Keratinocyte (primary cell): ENCODE measurements around the gene GPR107. TPM values are rescaled to one million over a fixed set of nuclear protein-coding genes. Genes with fewer than 3 reads are reported as not detected.

ENCODE experiments used
- DNase-seq: peaks from one replicate; pipeline ENCODE4 v3.0.0-alpha.2; 2011; ENCODE audit warnings: low read depth, missing footprints, low spot score
- FAIRE-seq: peaks from 2 replicates; lab custom pipeline; 2011; peaks lifted over from hg19 to GRCh38; lab: Jason Lieb, UNC
- H2AFZ ChIP-seq: 2 replicates; pipeline ENCODE4 v1.6.0; 2012; ENCODE audit warnings: low read length, control low read depth, inconsistent platforms; ENCODE audit not compliant: control insufficient read depth
- H3K27ac ChIP-seq: 2 replicates; pipeline ENCODE4 v1.5.1; 2011; ENCODE audit warnings: low read length; ENCODE audit not compliant: control insufficient read depth, insufficient read depth
- H3K27me3 ChIP-seq: 3 replicates; pipeline ENCODE4 v1.6.0; 2011; ENCODE audit warnings: low read length; ENCODE audit not compliant: control insufficient read depth, insufficient read depth; ENCODE audit errors: extremely low read depth
- H3K36me3 ChIP-seq, 2 experiments: 2 replicates in 1 of 2; 3 replicates in 1 of 2; pipeline ENCODE4 v1.5.1; 2011; ENCODE audit warnings: low read length in 2 of 2, mild to moderate bottlenecking in 1 of 2; ENCODE audit not compliant: control insufficient read depth in 2 of 2, insufficient read depth in 2 of 2; ENCODE audit errors: extremely low read depth in 1 of 2
- H3K4me1 ChIP-seq: 3 replicates; pipeline ENCODE4 v1.5.1; 2011; ENCODE audit warnings: low read length; ENCODE audit not compliant: control insufficient read depth, insufficient read depth; ENCODE audit errors: extremely low read depth
- H3K4me2 ChIP-seq: 3 replicates; pipeline ENCODE4 v1.6.0; 2011; ENCODE audit warnings: low read depth, low read length; ENCODE audit not compliant: control insufficient read depth, insufficient read depth; ENCODE audit errors: extremely low read depth
- H3K4me3 ChIP-seq, 3 experiments: fragments of 200-600 bp in 1 of 3; sonication (generic) in 1 of 3; 2 replicates in 2 of 3; 3 replicates in 1 of 3; pipeline ENCODE4 v1.5.1; 2011 to 2016; ENCODE audit warnings: low read length in 3 of 3, mild to moderate bottlenecking in 3 of 3, control low read depth in 2 of 3, inconsistent platforms in 1 of 3, low read depth in 1 of 3, mixed read lengths in 1 of 3, mixed run types in 1 of 3, moderate library complexity in 1 of 3; ENCODE audit not compliant: control insufficient read depth in 2 of 3, insufficient read depth in 2 of 3; ENCODE audit errors: extremely low read depth in 1 of 3
- H3K79me2 ChIP-seq: 2 replicates; pipeline ENCODE4 v1.6.0; 2012; ENCODE audit warnings: low read length; ENCODE audit not compliant: control insufficient read depth, insufficient read depth
- H3K9ac ChIP-seq: 3 replicates; pipeline ENCODE4 v1.6.0; 2011; ENCODE audit warnings: low read length; ENCODE audit not compliant: control insufficient read depth, insufficient read depth; ENCODE audit errors: extremely low read depth
- H3K9me1 ChIP-seq: 3 replicates; pipeline ENCODE4 v1.6.0; 2011; ENCODE audit warnings: low read length; ENCODE audit not compliant: control insufficient read depth, insufficient read depth; ENCODE audit errors: extremely low read depth
- H3K9me3 ChIP-seq: 2 replicates; pipeline ENCODE4 v1.5.1; 2012; ENCODE audit warnings: low read depth, low read length; ENCODE audit not compliant: control insufficient read depth
- H4K20me1 ChIP-seq: 3 replicates; pipeline ENCODE4 v1.6.0; 2011; ENCODE audit warnings: low read length; ENCODE audit not compliant: control insufficient read depth, insufficient read depth; ENCODE audit errors: extremely low read depth
- CTCF ChIP-seq, 3 experiments: IDR thresholded peaks in 1 of 3; conservative IDR thresholded peaks in 1 of 3; optimal IDR thresholded peaks in 1 of 3; 2 replicates in 2 of 3; 3 replicates in 1 of 3; pipeline versions ENCODE3 to v1.5.1; 2011; ENCODE audit warnings: low read length in 3 of 3, mild to moderate bottlenecking in 3 of 3, moderate library complexity in 2 of 3, control low read depth in 1 of 3, inconsistent platforms in 1 of 3; ENCODE audit not compliant: insufficient read depth in 2 of 3; ENCODE audit errors: extremely low read depth in 1 of 3
- EZH2 ChIP-seq: IDR thresholded peaks from one replicate; pipeline ENCODE4 v1.6.1; 2012; ENCODE audit warnings: inconsistent platforms, mild to moderate bottlenecking, low read length, moderate library complexity
- dilution Hi-C: fragments of 300-500 bp; cut with MboI; formaldehyde crosslinking; loops from one replicate; pipeline ENCODE4 v1.7.0; 2020; ENCODE audit warnings: low sequenced_read_pairs; ENCODE audit not compliant: extremely low pct_ligation_motif_present
- polyA plus RNA-seq, 5 experiments: library from polyadenylated mRNA; depleted of rRNA in 3 of 5; stranded (reverse) in 3 of 5; stranded (forward) in 1 of 5; unstranded in 1 of 5; fragments of >200 nt; gene quantifications; 1 replicate in 1 of 5; 2 replicates in 3 of 5; 3 replicates in 1 of 5; pipeline versions ENCODE4 v1.2.1 to v1.2.3, GENCODE V29; 2011 to 2012; ENCODE audit warnings: missing spikeins in 2 of 5, low read depth in 1 of 5, low replicate concordance in 1 of 5

Gene GPR107
- polyA plus RNA-seq, 1 donor (not counting 4 experiments of a cell fraction or from before 2014, with no cell fraction given): 27.3 TPM

- peaks cover 13% of the 10 kb centered on the region for H4K20me1 ChIP-seq
- no peak for TF ChIP-seq EZH2
- TF ChIP-seq CTCF (optimal IDR thresholded peaks at IDR 0.05 in 1 of 3, IDR thresholded peaks at IDR 0.05 in 1 of 3, conservative IDR thresholded peaks at IDR 0.05 in 1 of 3; ENCODE audit: extremely low read depth in 1 of 3, insufficient read depth in 2 of 3, low read length in 3 of 3): no peak
- DNase-seq (no peak), FAIRE-seq (no peak)
- dilution Hi-C loops: no loop called here
- no peak overlapping the region for H2AFZ ChIP-seq
- H3K4me2 ChIP-seq: peak overlapping the region; percentile 75
- H3K9me1 ChIP-seq: no peaks in the 10 kb centered on the region
- H3K9me3 ChIP-seq: no peaks in the 10 kb centered on the region
- H3K4me3 ChIP-seq: peak overlapping the region; percentile 58 to 85 (median 75)
- peaks cover 52% of the 10 kb centered on the region for H3K79me2 ChIP-seq
- H3K27ac ChIP-seq: peak overlapping the region; percentile 22
- peaks cover 10 to 11% of the 10 kb centered on the region in 2 experiments for H3K36me3 ChIP-seq
- no peaks in the 10 kb centered on the region for H3K27me3 ChIP-seq
- peak overlapping the region; percentile 71 for H3K9ac ChIP-seq
- peaks cover 11% of the 10 kb centered on the region for H3K4me1 ChIP-seq
Measured at GRCh38 chr9:130173666-130173983, 119.9 kb downstream of the GPR107 start.

GRCh38 chr9:130174025-130174424 lies 120.3 kb downstream of the GPR107 start:
- DNase-seq (no peak), FAIRE-seq (no peak)
- Histone ChIP-seq H3K9me1 (no peaks in the 10 kb centered on the region), H3K27ac (no peak overlapping the region), H2AFZ (no peak overlapping the region), H3K9ac (no peak overlapping the region), H4K20me1 (peaks cover 13% of the 10 kb centered on the region), H3K4me3 (peak overlapping the region in 2 of 3 experiments; percentile 75 to 85), H3K4me1 (peaks cover 11% of the 10 kb centered on the region), H3K79me2 (peaks cover 52% of the 10 kb centered on the region), H3K36me3 (peaks cover 10 to 11% of the 10 kb centered on the region in 2 experiments), H3K9me3 (no peaks in the 10 kb centered on the region), H3K27me3 (no peaks in the 10 kb centered on the region), H3K4me2 (peak overlapping the region; percentile 75)
- TF ChIP-seq CTCF (optimal IDR thresholded peaks at IDR 0.05 in 1 of 3, IDR thresholded peaks at IDR 0.05 in 1 of 3, conservative IDR thresholded peaks at IDR 0.05 in 1 of 3; ENCODE audit: extremely low read depth in 1 of 3, insufficient read depth in 2 of 3, low read length in 3 of 3) (peak in 1 of 3 experiments; percentile 4), EZH2 (no peak)
- dilution Hi-C loops: no loop called here
